Tibial nerve (tissue), 4 donors: ENCODE measurements around the gene KCNJ11.

Experiments
- EP300 ChIP-seq, 2 donors: sonication (generic); formaldehyde crosslinking; IDR thresholded peaks; one replicate each; pipeline ENCODE4 v1.6.1; 2017; ENCODE audit warnings: antibody characterized with exemption in 2 of 2, mild to moderate bottlenecking in 1 of 2
- POLR2A ChIP-seq, 2 donors: fragments of 450-650 bp; IDR thresholded peaks; one replicate each; pipeline ENCODE4 v1.6.1; 2017; ENCODE audit warnings: antibody characterized with exemption in 2 of 2, mild to moderate bottlenecking in 2 of 2, moderate library complexity in 2 of 2
- TF ChIP-seq, protein P1 (sequence below), 5 experiments: fragments of 200-600 bp in 3 of 5; fragments of 450-650 bp in 2 of 5; sonication (generic) in 3 of 5; IDR thresholded peaks; one replicate each; pipeline ENCODE4 v1.5.1; 2016 to 2019; ENCODE audit warnings: antibody characterized with exemption in 5 of 5, mild to moderate bottlenecking in 3 of 5, moderate library complexity in 2 of 5

GRCh38 chr11:17371614-17372013 lies 16.8 kb downstream of the KCNJ11 start:
- TF ChIP-seq, protein P1, sequence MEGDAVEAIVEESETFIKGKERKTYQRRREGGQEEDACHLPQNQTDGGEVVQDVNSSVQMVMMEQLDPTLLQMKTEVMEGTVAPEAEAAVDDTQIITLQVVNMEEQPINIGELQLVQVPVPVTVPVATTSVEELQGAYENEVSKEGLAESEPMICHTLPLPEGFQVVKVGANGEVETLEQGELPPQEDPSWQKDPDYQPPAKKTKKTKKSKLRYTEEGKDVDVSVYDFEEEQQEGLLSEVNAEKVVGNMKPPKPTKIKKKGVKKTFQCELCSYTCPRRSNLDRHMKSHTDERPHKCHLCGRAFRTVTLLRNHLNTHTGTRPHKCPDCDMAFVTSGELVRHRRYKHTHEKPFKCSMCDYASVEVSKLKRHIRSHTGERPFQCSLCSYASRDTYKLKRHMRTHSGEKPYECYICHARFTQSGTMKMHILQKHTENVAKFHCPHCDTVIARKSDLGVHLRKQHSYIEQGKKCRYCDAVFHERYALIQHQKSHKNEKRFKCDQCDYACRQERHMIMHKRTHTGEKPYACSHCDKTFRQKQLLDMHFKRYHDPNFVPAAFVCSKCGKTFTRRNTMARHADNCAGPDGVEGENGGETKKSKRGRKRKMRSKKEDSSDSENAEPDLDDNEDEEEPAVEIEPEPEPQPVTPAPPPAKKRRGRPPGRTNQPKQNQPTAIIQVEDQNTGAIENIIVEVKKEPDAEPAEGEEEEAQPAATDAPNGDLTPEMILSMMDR (IDR thresholded peaks at IDR 0.05) = no peak
- TF ChIP-seq POLR2A (IDR thresholded peaks at IDR 0.05) = no peak
- TF ChIP-seq EP300 (IDR thresholded peaks at IDR 0.05) = no peak
